Keratinocyte (primary cell): ENCODE measurements around the gene TM2D3.

Experiments
- EZH2 ChIP-seq: IDR thresholded peaks from one replicate; pipeline ENCODE4 v1.6.1; 2012; ENCODE audit warnings: inconsistent platforms, mild to moderate bottlenecking, low read length, moderate library complexity
- TF ChIP-seq, protein P1 (sequence below), 3 experiments: IDR thresholded peaks in 1 of 3; conservative IDR thresholded peaks in 1 of 3; optimal IDR thresholded peaks in 1 of 3; 2 replicates in 2 of 3; 3 replicates in 1 of 3; pipeline versions ENCODE3 to v1.5.1; 2011; ENCODE audit warnings: low read length in 3 of 3, mild to moderate bottlenecking in 3 of 3, moderate library complexity in 2 of 3, control low read depth in 1 of 3, inconsistent platforms in 1 of 3; ENCODE audit not compliant: insufficient read depth in 2 of 3; ENCODE audit errors: extremely low read depth in 1 of 3

DNA sequence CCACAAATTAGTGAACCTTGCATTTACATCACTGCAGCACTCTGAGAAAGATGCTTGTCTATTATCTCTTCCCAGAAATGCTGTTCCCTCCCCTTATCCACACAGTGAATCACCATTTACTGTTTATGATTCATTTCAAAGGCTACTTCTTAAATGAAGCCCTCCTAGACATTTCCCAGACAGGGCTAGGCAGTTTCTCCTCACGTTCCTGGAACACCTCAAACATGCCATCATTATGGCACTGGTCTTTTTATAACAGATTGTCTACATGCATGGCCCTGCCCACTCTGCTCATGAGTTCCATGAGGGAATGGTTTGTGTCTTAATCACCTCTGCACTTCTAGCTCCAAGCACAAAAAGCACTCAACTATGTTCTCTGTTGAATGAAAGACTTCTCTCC lies 32.2 kb upstream of the TM2D3 start:
- TF ChIP-seq, protein P1, sequence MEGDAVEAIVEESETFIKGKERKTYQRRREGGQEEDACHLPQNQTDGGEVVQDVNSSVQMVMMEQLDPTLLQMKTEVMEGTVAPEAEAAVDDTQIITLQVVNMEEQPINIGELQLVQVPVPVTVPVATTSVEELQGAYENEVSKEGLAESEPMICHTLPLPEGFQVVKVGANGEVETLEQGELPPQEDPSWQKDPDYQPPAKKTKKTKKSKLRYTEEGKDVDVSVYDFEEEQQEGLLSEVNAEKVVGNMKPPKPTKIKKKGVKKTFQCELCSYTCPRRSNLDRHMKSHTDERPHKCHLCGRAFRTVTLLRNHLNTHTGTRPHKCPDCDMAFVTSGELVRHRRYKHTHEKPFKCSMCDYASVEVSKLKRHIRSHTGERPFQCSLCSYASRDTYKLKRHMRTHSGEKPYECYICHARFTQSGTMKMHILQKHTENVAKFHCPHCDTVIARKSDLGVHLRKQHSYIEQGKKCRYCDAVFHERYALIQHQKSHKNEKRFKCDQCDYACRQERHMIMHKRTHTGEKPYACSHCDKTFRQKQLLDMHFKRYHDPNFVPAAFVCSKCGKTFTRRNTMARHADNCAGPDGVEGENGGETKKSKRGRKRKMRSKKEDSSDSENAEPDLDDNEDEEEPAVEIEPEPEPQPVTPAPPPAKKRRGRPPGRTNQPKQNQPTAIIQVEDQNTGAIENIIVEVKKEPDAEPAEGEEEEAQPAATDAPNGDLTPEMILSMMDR (optimal IDR thresholded peaks at IDR 0.05 in 1 of 3, IDR thresholded peaks at IDR 0.05 in 1 of 3, conservative IDR thresholded peaks at IDR 0.05 in 1 of 3; ENCODE audit: extremely low read depth in 1 of 3, insufficient read depth in 2 of 3, low read length in 3 of 3) = no peak
- TF ChIP-seq EZH2 = no peak
